Brain microvascular endothelial cell (primary cell): Measurements from ENCODE around the gene MTHFD2L.

Experiments
- DNase-seq: peaks from one replicate; pipeline ENCODE4 v3.0.0-alpha.2; 2020
- H3K27ac ChIP-seq: fragments of 250-450 bp; sonication (Bioruptor Pico); 2 replicates; pipeline ENCODE4 v1.5.1; 2020; ENCODE audit warnings: mild to moderate bottlenecking, moderate library complexity
- H3K27me3 ChIP-seq: fragments of 250-450 bp; sonication (Bioruptor Pico); replicated peaks from 2 replicates; pipeline ENCODE4 v1.5.1; 2020; ENCODE audit warnings: mild to moderate bottlenecking
- H3K36me3 ChIP-seq: fragments of 250-450 bp; sonication (Bioruptor Pico); replicated peaks from 2 replicates; pipeline ENCODE4 v1.5.1; 2020; ENCODE audit warnings: mild to moderate bottlenecking
- H3K4me3 ChIP-seq: 2 replicates; pipeline ENCODE4 v1.5.1; 2011; ENCODE audit warnings: low read depth, mild to moderate bottlenecking, control low read depth, low read length, moderate library complexity
- CTCF ChIP-seq: IDR thresholded peaks from 2 replicates; pipeline ENCODE4 v1.5.1; 2011; ENCODE audit warnings: low read depth, mild to moderate bottlenecking, moderate library complexity, low read length, control low read depth, inconsistent platforms; ENCODE audit errors: missing control alignments
- in situ Hi-C: cut with HindIII; loops from 2 replicates; pipeline ENCODE4 v1.10.0; 2017; ENCODE audit warnings: low sequenced_read_pairs, low pct_ligation_motif_present

The MTHFD2L gene

GRCh38 chr4:74311696-74312313, 153.9 kb downstream of the MTHFD2L start:
- Histone ChIP-seq H3K4me3 (no peak overlapping the region), H3K27me3 (no peaks in the 10 kb centered on the region), H3K36me3 (no peaks in the 10 kb centered on the region), H3K27ac (no peak overlapping the region)
- TF ChIP-seq CTCF: peak; percentile 61
- peak; percentile 59 for DNase-seq
- in situ Hi-C loops: loop anchor here (25.0 kb wide), 1 partner anchor 125 kb away; no protein-coding TSS in a partner anchor

- in situ Hi-C loops: loop anchor here (25.0 kb wide), 1 partner anchor 127 kb away; no protein-coding TSS in a partner anchor
- H3K4me3 ChIP-seq: no peak overlapping the region
- no peaks in the 10 kb centered on the region for H3K36me3 ChIP-seq
- H3K27me3 ChIP-seq: no peaks in the 10 kb centered on the region
- TF ChIP-seq CTCF: no peak
- no peak for DNase-seq
- no peak overlapping the region for H3K27ac ChIP-seq
Observed at GRCh38 chr4:74314329-74314728, 156.4 kb downstream of the MTHFD2L start.

GRCh38 chr4:74314944-74315343, 157.0 kb downstream of the MTHFD2L start:
- no peak for DNase-seq
- no peak overlapping the region for H3K4me3 ChIP-seq
- H3K27ac ChIP-seq: no peak overlapping the region
- TF ChIP-seq CTCF: no peak
- no peaks in the 10 kb centered on the region for H3K27me3 ChIP-seq
- in situ Hi-C loops: loop anchor here (25.0 kb wide), 1 partner anchor 128 kb away; no protein-coding TSS in a partner anchor
- no peaks in the 10 kb centered on the region for H3K36me3 ChIP-seq

- Histone ChIP-seq H3K36me3 (no peaks in the 10 kb centered on the region), H3K27me3 (no peaks in the 10 kb centered on the region), H3K4me3 (no peak overlapping the region), H3K27ac (no peak overlapping the region)
- in situ Hi-C loops: loop anchor here (25.0 kb wide), 1 partner anchor 128 kb away; no protein-coding TSS in a partner anchor
- no peak for DNase-seq
- no peak for TF ChIP-seq CTCF
Observed at GRCh38 chr4:74315376-74315775, 157.5 kb downstream of the MTHFD2L start.

- no peak overlapping the region for H3K27ac ChIP-seq
- no peak for DNase-seq
- TF ChIP-seq CTCF: no peak
- no peaks in the 10 kb centered on the region for H3K27me3 ChIP-seq
- H3K4me3 ChIP-seq: no peak overlapping the region
- in situ Hi-C loops: loop anchor here (25.0 kb wide), 1 partner anchor 129 kb away; no protein-coding TSS in a partner anchor
- H3K36me3 ChIP-seq: no peaks in the 10 kb centered on the region
Observed at GRCh38 chr4:74316397-74316796, 158.5 kb downstream of the MTHFD2L start.
